A673 (cell line): ENCODE results near the gene RING1. TPM values are rescaled to one million over a fixed set of nuclear protein-coding genes. Genes with fewer than 3 reads are reported as not detected.

Experiments
- BruUV-seq: library from RNA; stranded (reverse); fragments of 400-500 nt; replicated peaks from 2 replicates; lab custom pipeline; 2021; lab: Mats Ljungman, UMichigan
- CTCF ChIA-PET: fragments of 300-600 bp; sonication (Branson Sonifier 250); formaldehyde crosslinking; loops from one replicate; lab custom pipeline; 2022; ENCODE audit warnings: antibody characterized with exemption; lab: Charles Lee
- POLR2A ChIA-PET: fragments of 300-600 bp; sonication (Branson Sonifier 250); formaldehyde crosslinking; loops from one replicate; lab custom pipeline; 2022; ENCODE audit warnings: antibody characterized with exemption; ENCODE audit not compliant: low non-redundant PET; lab: Charles Lee
- DNase-seq: peaks from one replicate; pipeline ENCODE4 v3.0.0-alpha.2; 2015; ENCODE audit warnings: low spot score
- H3K27ac ChIP-seq: fragments of 200-600 bp; sonication (generic); 2 replicates; pipeline ENCODE4 v1.5.1; 2016; ENCODE audit warnings: mixed run types, low read depth, mild to moderate bottlenecking, mixed read lengths, antibody characterized with exemption, low read length; ENCODE audit not compliant: poor library complexity, severe bottlenecking
- H3K27me3 ChIP-seq: fragments of 200-600 bp; sonication (generic); replicated peaks from 2 replicates; pipeline ENCODE4 v1.6.1; 2017; ENCODE audit warnings: mixed run types, low read depth, mild to moderate bottlenecking, mixed read lengths, antibody characterized with exemption, low read length; ENCODE audit not compliant: insufficient read depth, poor library complexity
- H3K36me3 ChIP-seq: fragments of 200-600 bp; sonication (generic); 2 replicates; pipeline ENCODE4 v1.6.1; 2016; ENCODE audit warnings: mixed run types, mild to moderate bottlenecking, mixed read lengths, antibody characterized with exemption, low read length; ENCODE audit not compliant: insufficient read depth, poor library complexity, severe bottlenecking
- H3K4me1 ChIP-seq: fragments of 200-600 bp; sonication (generic); 2 replicates; pipeline ENCODE4 v1.6.1; 2017; ENCODE audit warnings: mixed run types, mild to moderate bottlenecking, mixed read lengths, antibody characterized with exemption, low read length; ENCODE audit not compliant: insufficient read depth, poor library complexity, severe bottlenecking
- H3K4me3 ChIP-seq: fragments of 200-600 bp; sonication (generic); 2 replicates; pipeline ENCODE4 v1.5.1; 2016; ENCODE audit warnings: low read depth, mixed run types, mild to moderate bottlenecking, mixed read lengths, low read length; ENCODE audit not compliant: poor library complexity, severe bottlenecking
- H3K9me3 ChIP-seq: fragments of 200-600 bp; sonication (generic); 2 replicates; pipeline ENCODE4 v1.6.1; 2016; ENCODE audit warnings: mixed run types, low read depth, mild to moderate bottlenecking, mixed read lengths, antibody characterized with exemption, low read length; ENCODE audit not compliant: poor library complexity, severe bottlenecking
- EZH2 ChIP-seq: fragments of 200-600 bp; sonication (generic); IDR thresholded peaks from 2 replicates; pipeline ENCODE4 v1.6.1; 2017; ENCODE audit warnings: borderline replicate concordance, low read depth, mild to moderate bottlenecking, mixed read lengths, antibody characterized with exemption, low read length; ENCODE audit not compliant: poor library complexity, severe bottlenecking
- intact Hi-C: fragments of 100-400 bp; cut with micrococcal nuclease; formaldehyde crosslinking; loops from one replicate; pipeline ENCODE4 v1.10.0; 2022; ENCODE audit not compliant: unreplicated experiment
- total RNA-seq: library from RNA; stranded (reverse); gene quantifications from 2 replicates; pipeline ENCODE4 v1.2.3, GENCODE V29; 2021
- TF ChIP-seq, protein P1 (sequence below): fragments of 300-800, 200-600 bp; sonication (generic); conservative IDR thresholded peaks from 2 replicates; pipeline ENCODE4 v1.5.1; 2017; ENCODE audit warnings: low read depth, mild to moderate bottlenecking, antibody characterized with exemption, low read length, moderate library complexity, mixed read lengths

The RING1 gene
- total RNA-seq, 1 experiment from 2014 or later, result 43.3 TPM

DNA sequence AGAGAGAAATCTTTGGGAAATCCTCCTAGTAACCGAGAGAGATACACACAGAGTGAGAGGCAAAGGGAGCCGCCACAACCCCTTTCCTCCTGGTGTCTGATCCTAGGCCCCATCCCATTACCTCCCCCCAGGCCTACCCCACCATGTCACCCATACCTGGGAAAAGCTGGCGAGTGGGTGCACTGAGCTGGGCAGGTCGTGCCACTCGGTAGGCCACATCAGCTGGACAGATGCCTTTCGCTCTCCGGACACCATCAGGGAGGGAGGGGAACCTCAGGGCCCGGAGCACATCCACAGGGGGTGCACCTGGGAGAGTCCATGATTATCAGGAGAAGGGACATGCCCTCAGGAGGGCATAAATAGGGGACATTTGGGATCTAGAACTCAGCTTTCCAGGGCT lies 19.1 kb upstream of the RING1 start:
- intact Hi-C loops, result no loop called here
- H3K4me3 ChIP-seq, result no peak overlapping the region
- ChIA-PET CTCF (no interaction called here), POLR2A (no interaction called here)
- TF ChIP-seq, protein P1, sequence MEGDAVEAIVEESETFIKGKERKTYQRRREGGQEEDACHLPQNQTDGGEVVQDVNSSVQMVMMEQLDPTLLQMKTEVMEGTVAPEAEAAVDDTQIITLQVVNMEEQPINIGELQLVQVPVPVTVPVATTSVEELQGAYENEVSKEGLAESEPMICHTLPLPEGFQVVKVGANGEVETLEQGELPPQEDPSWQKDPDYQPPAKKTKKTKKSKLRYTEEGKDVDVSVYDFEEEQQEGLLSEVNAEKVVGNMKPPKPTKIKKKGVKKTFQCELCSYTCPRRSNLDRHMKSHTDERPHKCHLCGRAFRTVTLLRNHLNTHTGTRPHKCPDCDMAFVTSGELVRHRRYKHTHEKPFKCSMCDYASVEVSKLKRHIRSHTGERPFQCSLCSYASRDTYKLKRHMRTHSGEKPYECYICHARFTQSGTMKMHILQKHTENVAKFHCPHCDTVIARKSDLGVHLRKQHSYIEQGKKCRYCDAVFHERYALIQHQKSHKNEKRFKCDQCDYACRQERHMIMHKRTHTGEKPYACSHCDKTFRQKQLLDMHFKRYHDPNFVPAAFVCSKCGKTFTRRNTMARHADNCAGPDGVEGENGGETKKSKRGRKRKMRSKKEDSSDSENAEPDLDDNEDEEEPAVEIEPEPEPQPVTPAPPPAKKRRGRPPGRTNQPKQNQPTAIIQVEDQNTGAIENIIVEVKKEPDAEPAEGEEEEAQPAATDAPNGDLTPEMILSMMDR, result no peak
- TF ChIP-seq EZH2, result no peak
- H3K36me3 ChIP-seq, result peaks cover under 1% of the 10 kb centered on the region
- H3K4me1 ChIP-seq, result peaks cover 7% of the 10 kb centered on the region
- H3K27me3 ChIP-seq, result no peaks in the 10 kb centered on the region
- DNase-seq, result no peak
- no peak overlapping the region for H3K27ac ChIP-seq
- no TSS peak for BruUV-seq
- H3K9me3 ChIP-seq, result no peaks in the 10 kb centered on the region

DNA sequence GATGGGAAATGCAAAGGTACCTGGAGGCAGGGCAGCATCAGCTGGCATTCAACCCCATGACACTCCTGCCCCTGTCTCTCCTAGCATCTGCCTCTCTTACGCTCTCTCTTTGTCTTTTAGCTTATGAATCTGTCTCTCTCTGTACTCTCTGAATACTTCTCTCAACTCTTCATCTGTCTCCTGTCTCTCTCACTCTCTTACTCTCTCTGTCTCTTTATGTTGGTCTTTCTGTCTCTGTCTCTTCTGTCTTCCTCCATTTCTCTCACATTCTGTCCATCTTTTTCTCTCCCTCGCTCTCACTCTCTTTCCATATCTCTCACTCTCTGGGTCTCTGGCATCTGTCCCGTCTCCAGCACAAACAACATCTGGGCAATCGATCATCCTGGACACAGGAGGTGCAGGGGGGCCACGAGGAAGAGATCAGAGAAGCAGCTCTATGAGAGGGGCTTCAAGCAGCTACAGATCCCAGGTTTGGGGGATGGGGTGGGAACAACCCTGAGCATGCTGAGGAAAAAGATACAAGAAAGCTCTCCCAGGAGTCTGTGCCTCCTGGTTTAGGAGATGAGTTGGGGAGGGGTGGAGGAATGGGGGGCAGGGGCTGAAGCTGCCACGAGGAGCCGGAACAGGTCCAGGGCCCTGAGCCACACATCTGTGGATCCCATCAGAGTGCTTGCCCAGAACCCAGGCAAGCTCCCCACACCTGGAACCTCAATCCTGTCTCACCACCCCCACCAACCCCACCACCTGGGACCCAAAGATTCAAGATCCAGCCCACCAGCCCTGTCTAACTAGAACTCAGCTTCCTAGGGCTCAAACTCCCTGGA lies 18.5 kb upstream of the RING1 start:
- no peaks in the 10 kb centered on the region for H3K27me3 ChIP-seq
- no peaks in the 10 kb centered on the region for H3K9me3 ChIP-seq
- no peak overlapping the region for H3K27ac ChIP-seq
- DNase-seq, result no peak
- H3K36me3 ChIP-seq, result peaks cover 7% of the 10 kb centered on the region
- BruUV-seq, result no TSS peak
- no peak overlapping the region for H3K4me3 ChIP-seq
- H3K4me1 ChIP-seq, result peaks cover 7% of the 10 kb centered on the region
- ChIA-PET POLR2A (no interaction called here), CTCF (interaction anchor here (0.7 kb wide), 1 partner anchor 10 kb away, joined by 5 read pairs; no protein-coding TSS in a partner anchor)
- TF ChIP-seq, protein P1, result no peak
- TF ChIP-seq EZH2, result no peak
- intact Hi-C loops, result no loop called here

DNA sequence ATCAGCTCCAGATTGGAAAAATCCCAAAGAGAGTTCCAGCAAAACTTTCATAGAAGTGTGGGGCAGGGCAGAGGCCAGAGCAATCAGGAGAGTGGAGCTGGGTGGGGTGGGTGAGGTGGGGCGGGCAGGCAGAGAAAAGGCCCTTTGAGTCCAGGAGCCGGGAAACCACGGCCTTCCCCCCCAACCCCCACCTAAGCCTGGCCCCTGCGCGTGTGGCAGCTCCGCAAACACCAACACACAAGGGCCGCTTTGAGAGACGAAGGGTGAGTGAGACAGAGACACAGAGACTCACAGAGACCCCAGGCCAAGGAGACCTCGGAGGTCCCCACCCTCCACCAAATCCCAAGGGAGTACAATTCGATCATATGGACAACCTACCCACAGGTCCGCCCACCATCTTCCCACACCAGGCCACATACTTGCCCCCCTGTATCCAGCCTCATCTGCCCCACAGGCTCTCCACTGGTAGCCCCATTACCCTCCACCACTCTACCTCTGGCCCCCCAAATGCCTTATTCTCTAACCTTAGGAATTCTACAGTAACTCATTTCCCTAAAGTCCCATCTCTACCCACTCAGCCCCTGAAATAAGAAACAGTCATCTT lies 17.7 kb upstream of the RING1 start:
- H3K9me3 ChIP-seq, result no peaks in the 10 kb centered on the region
- ChIA-PET CTCF (no interaction called here), POLR2A (no interaction called here)
- no peaks in the 10 kb centered on the region for H3K27me3 ChIP-seq
- no peak overlapping the region for H3K4me3 ChIP-seq
- no peak overlapping the region for H3K27ac ChIP-seq
- peaks cover 15% of the 10 kb centered on the region for H3K36me3 ChIP-seq
- no peak for TF ChIP-seq EZH2
- TF ChIP-seq, protein P1, result no peak
- no TSS peak for BruUV-seq
- DNase-seq, result no peak
- peaks cover 7% of the 10 kb centered on the region for H3K4me1 ChIP-seq
- intact Hi-C loops, result no loop called here
